ENCODE measurements around the gene CEP350.
A peak's percentile ranks its signal among the peaks of the same experiment; 100 is the strongest.

The CEP350 gene

GRCh38 chr1:179954493-179955286 lies at the start of gene CEP350:
Gene CEP350, plus strand, starts transcription at chr1:179954810. Its CDS starts 31,372 bp downstream, at chr1:179986182.
- DNase-seq (ENCODE audit: low spot score) = peak; percentile 95

GRCh38 chr1:179910934-179911333 lies 43.7 kb upstream of the CEP350 start:
- no peak for DNase-seq (ENCODE audit: low spot score)

- DNase-seq (ENCODE audit: low spot score) = no peak
Observed at GRCh38 chr1:179911812-179912211, 42.8 kb upstream of the CEP350 start.

- DNase-seq (ENCODE audit: low spot score) = no peak
Observed at GRCh38 chr1:179917601-179918429, 36.8 kb upstream of the CEP350 start.

GRCh38 chr1:179921472-179921871 lies 33.1 kb upstream of the CEP350 start:
- DNase-seq (ENCODE audit: low spot score) = no peak

- DNase-seq (ENCODE audit: low spot score) = peak; percentile 10
Observed at GRCh38 chr1:179921981-179922872, 32.4 kb upstream of the CEP350 start.

GRCh38 chr1:179923029-179923428 lies 31.6 kb upstream of the CEP350 start:
- no peak for DNase-seq (ENCODE audit: low spot score)

GRCh38 chr1:179924268-179924667 lies 30.3 kb upstream of the CEP350 start:
- no peak for DNase-seq (ENCODE audit: low spot score)

GRCh38 chr1:179925302-179925701 lies 29.3 kb upstream of the CEP350 start:
- DNase-seq (ENCODE audit: low spot score) = no peak

GRCh38 chr1:179925922-179926849 lies 28.4 kb upstream of the CEP350 start:
- DNase-seq (ENCODE audit: low spot score) = peak; percentile 64

GRCh38 chr1:179926850-179927205 lies 27.8 kb upstream of the CEP350 start:
- no peak for DNase-seq (ENCODE audit: low spot score)

- DNase-seq (ENCODE audit: low spot score) = no peak
Observed at GRCh38 chr1:179929955-179930798, 24.4 kb upstream of the CEP350 start.

GRCh38 chr1:179930867-179931266 lies 23.7 kb upstream of the CEP350 start:
- no peak for DNase-seq (ENCODE audit: low spot score)

- no peak for DNase-seq (ENCODE audit: low spot score)
Observed at GRCh38 chr1:179933219-179933618, 21.4 kb upstream of the CEP350 start.

GRCh38 chr1:179935909-179936496 lies 18.6 kb upstream of the CEP350 start:
- DNase-seq (ENCODE audit: low spot score) = no peak

GRCh38 chr1:179937668-179938254 lies 16.8 kb upstream of the CEP350 start:
- no peak for DNase-seq (ENCODE audit: low spot score)

GRCh38 chr1:179938752-179939151 lies 15.9 kb upstream of the CEP350 start:
- no peak for DNase-seq (ENCODE audit: low spot score)

- DNase-seq (ENCODE audit: low spot score) = no peak
Observed at GRCh38 chr1:179939941-179940340, 14.7 kb upstream of the CEP350 start.

GRCh38 chr1:179941454-179941853 lies 13.2 kb upstream of the CEP350 start:
- no peak for DNase-seq (ENCODE audit: low spot score)

Data from AG20443 (cell line).